ENCODE measurements around the gene ZNF70.

The ZNF70 gene

GRCh38 chr22:23783265-23784150, 32.6 kb upstream of the ZNF70 start:
- H3K27me3 ChIP-seq (ENCODE audit: control insufficient read depth, low read length) = no peaks in the 10 kb centered on the region
- no peak overlapping the region for H3K27ac ChIP-seq (ENCODE audit: low read depth, low read length)
- peaks cover 2% of the 10 kb centered on the region; the same call in 1 of the 2 replicates for H3F3A ChIP-seq (ENCODE audit: control insufficient read depth, insufficient read depth)
- no peaks in the 10 kb centered on the region for H3K9me3 ChIP-seq (ENCODE audit: control insufficient read depth, insufficient read depth, low read length)
- H3K36me3 ChIP-seq (ENCODE audit: control insufficient read depth, low read length) = peaks cover 12% of the 10 kb centered on the region
- peaks cover 10% of the 10 kb centered on the region for H4K20me1 ChIP-seq (ENCODE audit: control insufficient read depth, insufficient read depth, low read depth, low read length)
- H3K79me2 ChIP-seq (ENCODE audit: control insufficient read depth, low read length) = peaks cover 19% of the 10 kb centered on the region
- no peak overlapping the region for H3K4me3 ChIP-seq (ENCODE audit: low read length)
- H3K4me2 ChIP-seq (ENCODE audit: low read length) = no peak overlapping the region
- peaks cover 20% of the 10 kb centered on the region for H3K4me1 ChIP-seq (ENCODE audit: control insufficient read depth, low read length)
- TF ChIP-seq CTCF (IDR thresholded peaks at IDR 0.05; ENCODE audit: low read depth, low read length, poor library complexity, severe bottlenecking) (no peak), EZH2phosphoT487 (IDR thresholded peaks at IDR 0.05; ENCODE audit: borderline replicate concordance, low read length) (no peak)
- H3K9me2 ChIP-seq (replicated peaks; ENCODE audit: control insufficient read depth, low read length) = no peaks in the 10 kb centered on the region

- peaks cover 4% of the 10 kb centered on the region for H3K36me3 ChIP-seq (ENCODE audit: control insufficient read depth, low read length)
- H3K9me3 ChIP-seq (ENCODE audit: control insufficient read depth, insufficient read depth, low read length) = no peaks in the 10 kb centered on the region
- H3K27me3 ChIP-seq (ENCODE audit: control insufficient read depth, low read length) = no peaks in the 10 kb centered on the region
- H4K20me1 ChIP-seq (ENCODE audit: control insufficient read depth, insufficient read depth, low read depth, low read length) = peaks cover 3% of the 10 kb centered on the region
- H3F3A ChIP-seq (ENCODE audit: control insufficient read depth, insufficient read depth) = peaks cover 2% of the 10 kb centered on the region; the same call in 1 of the 2 replicates
- peaks cover 11% of the 10 kb centered on the region for H3K79me2 ChIP-seq (ENCODE audit: control insufficient read depth, low read length)
- no peaks in the 10 kb centered on the region for H3K9me2 ChIP-seq (replicated peaks; ENCODE audit: control insufficient read depth, low read length)
- TF ChIP-seq CTCF (IDR thresholded peaks at IDR 0.05; ENCODE audit: low read depth, low read length, poor library complexity, severe bottlenecking) = no peak
- TF ChIP-seq EZH2phosphoT487 (IDR thresholded peaks at IDR 0.05; ENCODE audit: borderline replicate concordance, low read length) = no peak
- H3K4me1 ChIP-seq (ENCODE audit: control insufficient read depth, low read length) = peaks cover 12% of the 10 kb centered on the region
- no peak overlapping the region for H3K4me3 ChIP-seq (ENCODE audit: low read length)
- H3K27ac ChIP-seq (ENCODE audit: low read depth, low read length) = no peak overlapping the region
- H3K4me2 ChIP-seq (ENCODE audit: low read length) = no peak overlapping the region
These were observed 31.8 kb upstream of the ZNF70 start for GRCh38 chr22:23782703-23783102.

GRCh38 chr22:23782252-23782651, 31.3 kb upstream of the ZNF70 start:
- TF ChIP-seq EZH2phosphoT487 (IDR thresholded peaks at IDR 0.05; ENCODE audit: borderline replicate concordance, low read length) = no peak
- no peak for TF ChIP-seq CTCF (IDR thresholded peaks at IDR 0.05; ENCODE audit: low read depth, low read length, poor library complexity, severe bottlenecking)
- no peaks in the 10 kb centered on the region for H3K9me3 ChIP-seq (ENCODE audit: control insufficient read depth, insufficient read depth, low read length)
- no peak overlapping the region for H3K4me3 ChIP-seq (ENCODE audit: low read length)
- no peaks in the 10 kb centered on the region for H3K9me2 ChIP-seq (replicated peaks; ENCODE audit: control insufficient read depth, low read length)
- no peak overlapping the region for H3K4me2 ChIP-seq (ENCODE audit: low read length)
- peaks cover 7% of the 10 kb centered on the region for H3K79me2 ChIP-seq (ENCODE audit: control insufficient read depth, low read length)
- H3K27ac ChIP-seq (ENCODE audit: low read depth, low read length) = no peak overlapping the region
- H4K20me1 ChIP-seq (ENCODE audit: control insufficient read depth, insufficient read depth, low read depth, low read length) = no peaks in the 10 kb centered on the region
- peaks cover 2% of the 10 kb centered on the region; the same call in 1 of the 2 replicates for H3F3A ChIP-seq (ENCODE audit: control insufficient read depth, insufficient read depth)
- no peaks in the 10 kb centered on the region for H3K27me3 ChIP-seq (ENCODE audit: control insufficient read depth, low read length)
- H3K4me1 ChIP-seq (ENCODE audit: control insufficient read depth, low read length) = peaks cover 11% of the 10 kb centered on the region
- H3K36me3 ChIP-seq (ENCODE audit: control insufficient read depth, low read length) = no peaks in the 10 kb centered on the region; the same call in 1 of the 2 replicates
